ENCODE data around the gene APLNR.

The APLNR gene

DNA sequence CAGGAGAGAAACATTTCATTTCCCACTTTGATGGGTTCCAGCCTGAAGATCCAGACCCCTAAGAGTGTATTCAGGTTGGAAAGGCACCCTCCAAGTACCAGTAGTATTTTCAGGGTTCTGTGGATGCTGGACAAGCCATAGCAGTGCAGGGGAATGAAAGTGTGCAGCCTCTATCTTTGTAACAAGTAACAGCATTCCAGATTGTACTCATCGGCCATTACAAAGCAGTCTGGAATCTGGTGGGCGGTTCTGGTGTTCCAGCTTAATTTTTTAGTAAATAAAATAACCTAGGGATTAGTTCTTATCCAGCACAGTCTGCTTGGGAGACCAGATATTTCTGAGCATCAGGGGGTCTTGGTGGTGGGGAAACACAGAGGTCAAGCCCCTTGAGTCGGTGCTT, 22.6 kb downstream of the APLNR start:
- no peak for DNase-seq

DNA sequence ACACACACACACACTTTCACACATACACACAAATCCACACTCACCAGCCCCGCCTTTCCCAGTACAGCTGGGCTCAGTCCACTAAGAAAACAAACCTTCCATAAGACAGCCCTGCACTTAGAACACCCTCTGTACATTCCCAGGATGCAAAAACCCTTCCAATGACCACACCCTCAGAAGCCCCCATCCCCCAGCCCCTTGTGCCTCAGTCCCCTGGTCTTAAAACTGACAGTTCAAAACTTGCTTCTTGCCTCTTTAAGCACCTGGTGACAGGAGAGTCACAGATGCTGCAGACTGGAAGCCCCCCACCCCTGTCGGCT, 23.0 kb downstream of the APLNR start:
- DNase-seq: no peak

DNA sequence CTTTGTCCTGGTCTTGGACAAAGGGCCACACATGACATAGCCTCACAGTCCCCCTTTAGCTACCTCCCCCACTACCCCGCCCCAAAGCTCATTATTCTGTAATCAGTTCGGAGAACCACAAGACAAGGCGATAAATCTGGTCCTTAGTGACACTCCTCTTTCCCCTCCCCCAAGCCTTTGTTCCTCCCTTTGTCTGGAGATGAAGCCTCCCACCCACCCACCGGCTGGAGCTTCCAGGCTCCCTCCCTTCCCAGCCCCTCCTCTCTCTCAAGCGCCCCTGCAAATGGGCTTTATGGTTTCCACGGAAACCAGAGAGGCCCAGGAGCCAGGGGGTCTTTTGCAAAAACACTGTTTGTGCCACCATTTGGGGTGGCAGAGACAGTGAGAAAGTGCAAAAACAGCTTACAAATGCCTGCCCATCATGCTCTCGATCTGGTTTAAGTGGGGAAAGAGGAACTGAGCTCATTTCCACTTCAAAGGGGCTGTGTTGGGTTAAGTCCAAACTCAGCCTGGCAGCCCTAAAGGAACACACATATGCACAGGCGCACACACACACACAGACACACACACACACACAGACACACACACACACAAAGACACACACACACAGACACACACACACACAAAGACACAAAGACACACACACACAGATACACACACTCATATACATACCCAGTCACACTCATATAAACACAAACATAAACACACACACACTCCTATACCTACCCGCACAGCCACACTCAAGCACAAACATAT, 23.5 kb downstream of the APLNR start:
- DNase-seq: no peak

DNA sequence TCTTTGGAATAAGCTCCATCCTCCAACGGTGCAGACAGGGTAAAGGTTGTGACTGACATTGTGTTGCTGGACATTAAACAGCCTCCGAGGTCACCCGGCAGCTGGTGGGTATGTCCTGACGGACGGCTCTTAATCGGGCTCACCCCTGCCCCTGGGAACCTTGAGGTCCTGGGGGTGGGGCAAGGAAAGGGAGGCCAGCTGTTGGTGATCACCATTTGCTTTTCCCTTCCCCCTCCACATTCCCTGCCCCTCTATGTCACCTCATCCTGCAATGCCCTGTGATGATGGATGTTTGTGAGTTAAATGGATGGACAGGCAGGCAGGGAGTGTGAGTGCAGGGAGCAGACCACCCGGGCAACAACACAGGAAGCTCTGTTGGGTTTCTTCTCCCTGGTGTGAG, 26.3 kb downstream of the APLNR start:
- DNase-seq: no peak

DNA sequence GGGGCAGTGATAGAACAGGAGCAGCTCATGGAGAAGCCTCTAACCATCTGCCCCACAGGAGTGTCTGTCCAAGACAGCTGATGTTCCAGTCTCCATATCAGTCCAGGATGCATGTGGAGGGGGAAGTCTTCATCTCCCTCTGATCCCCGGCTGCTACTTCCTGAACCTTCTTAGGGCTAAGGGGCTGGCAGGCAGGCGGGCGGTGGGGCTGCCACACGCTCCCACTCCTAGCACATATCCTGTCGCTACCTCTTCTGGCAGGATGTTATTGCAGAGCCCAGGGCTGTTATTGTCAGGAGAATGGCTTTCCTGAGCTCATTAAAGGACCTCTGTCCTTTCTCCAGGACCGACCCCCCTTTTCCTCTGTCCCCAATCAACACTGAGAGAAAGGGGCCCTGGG, 29.9 kb downstream of the APLNR start:
- no peak for DNase-seq

- DNase-seq: no peak
Measured at GRCh38 chr11:57205041-57205641, 31.9 kb downstream of the APLNR start.

DNA sequence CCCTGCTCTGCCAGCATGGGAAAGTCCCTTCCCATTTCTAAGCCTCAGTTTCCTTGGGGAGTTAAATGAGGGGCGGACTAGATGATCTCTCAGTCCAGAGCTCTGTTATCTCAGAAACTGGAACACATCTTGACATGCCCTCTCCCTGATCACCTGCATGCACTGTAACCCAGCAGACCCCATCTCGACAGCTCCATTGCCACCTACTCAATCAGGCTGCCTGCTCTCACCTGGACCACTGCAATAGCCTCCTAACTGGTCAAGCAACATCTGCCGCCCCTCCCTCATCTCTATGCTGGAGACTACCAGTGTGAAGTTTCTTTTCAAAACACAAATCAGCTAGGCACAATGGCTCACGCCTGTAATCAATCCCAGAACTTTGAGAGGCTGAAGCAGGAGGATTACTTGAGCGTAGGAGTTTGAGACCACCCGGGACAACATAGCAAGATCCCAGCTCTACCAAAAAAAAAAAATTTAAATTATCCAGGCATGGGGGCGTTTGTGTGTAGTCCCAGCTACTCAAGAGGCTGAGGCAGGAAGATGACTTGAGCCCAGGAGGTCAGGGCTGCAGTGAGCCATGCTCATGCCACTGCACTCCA, 33.1 kb downstream of the APLNR start:
- no peak for DNase-seq

DNA sequence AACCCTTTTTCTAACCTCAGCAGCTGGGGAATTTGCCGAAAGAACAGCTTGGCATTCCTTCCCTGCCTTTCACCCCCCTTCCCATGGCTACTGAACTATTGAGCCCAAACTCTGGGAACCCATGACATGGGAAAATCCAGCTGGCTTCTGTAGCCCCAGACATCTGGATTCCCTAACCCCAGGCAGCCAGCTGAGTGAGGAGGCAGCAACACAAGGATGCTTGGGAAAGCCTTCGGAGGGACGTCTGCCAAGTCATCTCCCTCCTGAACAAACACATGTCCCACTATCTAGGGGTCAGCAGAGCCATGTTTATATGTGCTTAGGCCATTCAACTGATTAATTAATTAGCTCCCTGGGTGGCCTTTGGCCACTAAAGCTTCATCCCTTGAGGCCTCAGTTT, 33.7 kb downstream of the APLNR start:
- no peak for DNase-seq

GRCh38 chr11:57202281-57202680, 34.8 kb downstream of the APLNR start:
- DNase-seq: no peak

GRCh38 chr11:57200917-57201316, 36.1 kb downstream of the APLNR start:
- no peak for DNase-seq

- DNase-seq: no peak
Measured at GRCh38 chr11:57199330-57199729, 37.7 kb downstream of the APLNR start.

DNA sequence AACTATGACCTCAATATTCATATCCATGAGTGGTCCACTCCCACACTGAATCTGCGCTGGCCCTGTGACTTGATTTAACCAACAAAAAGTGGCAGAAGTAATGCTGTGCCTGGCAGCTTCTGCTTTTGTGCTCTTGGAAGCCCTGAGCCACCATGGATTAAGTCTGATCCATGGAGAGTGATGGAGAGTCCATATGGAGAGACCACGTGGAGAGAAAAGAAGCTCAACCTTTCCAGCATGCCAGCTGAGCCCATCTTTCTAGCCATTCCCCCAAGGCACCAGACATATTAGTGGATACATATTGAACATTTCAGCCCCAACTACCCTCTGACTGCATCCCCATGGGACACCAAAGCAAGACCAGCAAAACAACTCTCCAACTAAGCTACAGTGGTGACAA, 39.3 kb downstream of the APLNR start:
- DNase-seq: no peak

GRCh38 chr11:57196596-57196995, 40.5 kb downstream of the APLNR start:
- no peak for DNase-seq

GRCh38 chr11:57192316-57192715, 44.7 kb downstream of the APLNR start:
- DNase-seq: no peak

GRCh38 chr11:57191311-57192219, 45.5 kb downstream of the APLNR start:
- DNase-seq: no peak

- no peak for DNase-seq
Measured at GRCh38 chr11:57190548-57190947, 46.5 kb downstream of the APLNR start.
